MCF 10A (cell line): ENCODE measurements around the gene EIF6. TPM values are rescaled to one million over a fixed set of nuclear protein-coding genes. Genes with fewer than 3 reads are reported as not detected.

Experiments
- BruUV-seq: library from RNA; stranded (reverse); fragments of 400-500 nt; replicated peaks from 2 replicates; lab custom pipeline; 2021; lab: Mats Ljungman, UMichigan
- CTCF ChIA-PET: fragments of 300-600 bp; sonication (Branson Sonifier 250); formaldehyde crosslinking; extraction: SDS; loops from one replicate; lab custom pipeline; 2021; ENCODE audit warnings: antibody characterized with exemption, inconsistent platforms; lab: Yijun Ruan, JAX
- POLR2A ChIA-PET: fragments of 300-600, 350-650 bp; sonication (Branson Sonifier 250); formaldehyde crosslinking; extraction: SDS; loops from one replicate; lab custom pipeline; 2020; ENCODE audit warnings: antibody characterized with exemption, inconsistent platforms; lab: Yijun Ruan, JAX
- DNase-seq: peaks from one replicate; pipeline ENCODE4 v3.0.0-alpha.2; 2018; ENCODE audit not compliant: unreplicated experiment
- H3K27ac Mint-ChIP-seq: one replicate; pipeline ENCODE4 v1.8.0; 2022; ENCODE audit warnings: mild to moderate bottlenecking, low read depth, mixed read lengths; ENCODE audit not compliant: unreplicated experiment
- H3K27me3 Mint-ChIP-seq: one replicate; pipeline ENCODE4 v1.8.0; 2022; ENCODE audit warnings: mixed read lengths; ENCODE audit not compliant: insufficient read depth, unreplicated experiment
- H3K36me3 Mint-ChIP-seq: one replicate; pipeline ENCODE4 v1.8.0; 2022; ENCODE audit warnings: mild to moderate bottlenecking, moderate library complexity, mixed read lengths; ENCODE audit not compliant: insufficient read depth, unreplicated experiment
- H3K4me1 Mint-ChIP-seq: one replicate; pipeline ENCODE4 v1.8.0; 2022; ENCODE audit warnings: mixed read lengths; ENCODE audit not compliant: insufficient read depth, unreplicated experiment
- H3K4me3 Mint-ChIP-seq: one replicate; pipeline ENCODE4 v1.8.0; 2022; ENCODE audit warnings: mild to moderate bottlenecking, moderate library complexity, mixed read lengths; ENCODE audit not compliant: unreplicated experiment
- H3K9me3 Mint-ChIP-seq: one replicate; pipeline ENCODE4 v1.8.0; 2022; ENCODE audit warnings: mixed read lengths; ENCODE audit not compliant: unreplicated experiment
- CTCF ChIP-seq: fragments of 200-600 bp; IDR thresholded peaks from one replicate; pipeline ENCODE4 v1.8.0; 2022; ENCODE audit warnings: antibody characterized with exemption, mild to moderate bottlenecking; ENCODE audit not compliant: unreplicated experiment
- intact Hi-C: fragments of 100-400 bp; cut with micrococcal nuclease; formaldehyde crosslinking; loops from 2 replicates; pipeline ENCODE4 v1.14.1; 2022
- total RNA-seq: library from RNA; stranded (reverse); gene quantifications from 2 replicates; pipeline ENCODE4 v1.2.3, GENCODE V29; 2022

EIF6 gene
- total RNA-seq, 1 experiment from 2014 or later = 322 TPM

- H3K27ac Mint-ChIP-seq = no peak overlapping the region
- peaks cover 32% of the 10 kb centered on the region for H3K4me1 Mint-ChIP-seq
- H3K9me3 Mint-ChIP-seq = no peaks in the 10 kb centered on the region
- H3K36me3 Mint-ChIP-seq = no peaks in the 10 kb centered on the region
- ChIA-PET POLR2A (interaction anchor here (1.1 to 13.4 kb wide), 8 partner anchors 9 to 143 kb away, joined by 4 to 253 read pairs (median 8); partner anchors contain the start of genes EIF6 and GDF5), CTCF (interaction anchor here (0.5 to 16.2 kb wide), 6 partner anchors 30 to 155 kb away, joined by 3 to 374 read pairs (median 3); partner anchors contain the start of gene GDF5)
- intact Hi-C loops = no loop called here
- no peaks in the 10 kb centered on the region for H3K27me3 Mint-ChIP-seq
- no TSS peak for BruUV-seq
- DNase-seq = no peak
- no peak for TF ChIP-seq CTCF
- no peak overlapping the region for H3K4me3 Mint-ChIP-seq
Measured at GRCh38 chr20:35299780-35300179, 15.2 kb upstream of the EIF6 start.

GRCh38 chr20:35298264-35298663 is 13.7 kb upstream of the EIF6 start:
- H3K27ac Mint-ChIP-seq = no peak overlapping the region
- CTCF ChIA-PET = interaction anchor here (1.3 to 16.2 kb wide), 3 partner anchors 24 to 144 kb away, joined by 3 to 374 read pairs (median 5); partner anchors contain the start of gene GDF5
- intact Hi-C loops = no loop called here
- BruUV-seq = no TSS peak
- H3K9me3 Mint-ChIP-seq = no peaks in the 10 kb centered on the region
- H3K4me1 Mint-ChIP-seq = peaks cover 18% of the 10 kb centered on the region
- no peaks in the 10 kb centered on the region for H3K36me3 Mint-ChIP-seq
- H3K27me3 Mint-ChIP-seq = no peaks in the 10 kb centered on the region
- no peak for TF ChIP-seq CTCF
- POLR2A ChIA-PET = interaction anchor here (0.8 to 13.4 kb wide), 6 partner anchors 8 to 144 kb away, joined by 3 to 253 read pairs (median 8); partner anchors contain the start of genes EIF6, GDF5 and MMP24OS
- no peak for DNase-seq
- no peak overlapping the region for H3K4me3 Mint-ChIP-seq

- CTCF ChIA-PET = interaction anchor here (0.6 to 16.2 kb wide), 7 partner anchors 9 to 464 kb away, joined by 3 to 374 read pairs (median 3); partner anchors contain the start of gene GDF5
- no peak overlapping the region for H3K4me3 Mint-ChIP-seq
Measured at GRCh38 chr20:35297740-35298139, 13.2 kb upstream of the EIF6 start.

More at GRCh38 chr20:35297740-35298139, 13.2 kb upstream of the EIF6 start:
- Mint-ChIP-seq H3K27me3 (no peaks in the 10 kb centered on the region), H3K27ac (no peak overlapping the region), H3K4me1 (peaks cover 16% of the 10 kb centered on the region), H3K36me3 (no peaks in the 10 kb centered on the region), H3K9me3 (no peaks in the 10 kb centered on the region)
- no TSS peak for BruUV-seq
- intact Hi-C loops = no loop called here
- POLR2A ChIA-PET = interaction anchor here (0.6 to 13.4 kb wide), 5 partner anchors 9 to 145 kb away, joined by 3 to 253 read pairs (median 5); partner anchors contain the start of genes EIF6 and GDF5
- no peak for DNase-seq
- TF ChIP-seq CTCF = no peak
